Neural crest cell (in vitro differentiated cells): ENCODE data around the gene CRB1. TPM values are rescaled to one million over a fixed set of nuclear protein-coding genes. Genes with fewer than 3 reads are reported as not detected.
A peak's percentile ranks its signal among the peaks of the same experiment; 100 is the strongest.

Experiments
- DNase-seq: peaks from one replicate; pipeline ENCODE4 v3.0.0; 2021; ENCODE audit warnings: low read depth, mixed read lengths, low spot score
- H3K27ac Mint-ChIP-seq: one replicate; pipeline ENCODE4 v1.8.0; 2021; ENCODE audit warnings: mild to moderate bottlenecking, mixed read lengths; ENCODE audit not compliant: unreplicated experiment
- H3K27me3 Mint-ChIP-seq: 2 replicates; pipeline ENCODE4 v1.8.0; 2021; ENCODE audit warnings: low read depth, mild to moderate bottlenecking, mixed read lengths
- H3K36me3 Mint-ChIP-seq: 2 replicates; pipeline ENCODE4 v1.8.0; 2021; ENCODE audit warnings: low read depth, mild to moderate bottlenecking, mixed read lengths
- H3K4me1 Mint-ChIP-seq: 2 replicates; pipeline ENCODE4 v1.8.0; 2021; ENCODE audit warnings: mixed read lengths
- H3K4me3 Mint-ChIP-seq: one replicate; pipeline ENCODE4 v1.8.0; 2021; ENCODE audit warnings: mild to moderate bottlenecking, mixed read lengths
- H3K9me3 Mint-ChIP-seq: 2 replicates; pipeline ENCODE4 v1.8.0; 2021; ENCODE audit warnings: mixed read lengths
- total RNA-seq: library from RNA; stranded (reverse); gene quantifications from 2 replicates; pipeline ENCODE4 v1.2.1, GENCODE V29; 2021
- TF ChIP-seq, protein P1 (sequence below): fragments of 200-600 bp; sonication (generic); conservative IDR thresholded peaks from 2 replicates; pipeline ENCODE4 v1.5.0; 2021; ENCODE audit warnings: antibody characterized with exemption, mild to moderate bottlenecking

Gene CRB1
- total RNA-seq, 1 donor from 2014 or later = 1.9 TPM

DNA sequence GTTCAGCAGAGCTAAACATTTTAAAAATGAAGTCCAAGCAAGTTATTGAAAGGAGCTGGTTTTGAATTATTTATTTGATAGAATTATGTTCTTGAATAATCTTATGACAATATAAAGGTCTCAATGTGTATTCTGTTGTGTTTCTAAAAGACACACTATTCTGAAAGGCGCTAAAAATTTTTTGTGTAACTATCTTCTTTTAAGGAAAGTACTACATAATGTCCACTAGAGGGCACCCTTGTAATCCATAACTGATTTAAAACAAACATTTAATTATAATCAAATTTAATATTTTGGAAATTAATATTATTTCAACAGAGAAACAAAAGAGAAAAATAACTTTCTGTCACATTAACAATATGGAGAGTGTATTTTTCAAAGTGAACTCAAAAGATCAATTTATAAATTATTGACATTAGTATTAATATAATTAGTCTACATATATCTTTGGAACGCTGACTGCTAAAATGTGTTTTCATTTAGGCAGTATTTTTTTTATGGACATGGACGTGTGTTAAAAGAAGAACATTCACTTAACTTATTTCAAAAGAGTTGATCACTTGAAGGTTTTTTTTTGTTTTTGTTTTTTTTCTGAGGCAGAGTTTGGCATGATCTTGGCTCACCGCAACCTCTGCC lies 258.8 kb downstream of the CRB1 start:
- no peaks in the 10 kb centered on the region for H3K27me3 Mint-ChIP-seq
- DNase-seq = no peak
- TF ChIP-seq, protein P1, sequence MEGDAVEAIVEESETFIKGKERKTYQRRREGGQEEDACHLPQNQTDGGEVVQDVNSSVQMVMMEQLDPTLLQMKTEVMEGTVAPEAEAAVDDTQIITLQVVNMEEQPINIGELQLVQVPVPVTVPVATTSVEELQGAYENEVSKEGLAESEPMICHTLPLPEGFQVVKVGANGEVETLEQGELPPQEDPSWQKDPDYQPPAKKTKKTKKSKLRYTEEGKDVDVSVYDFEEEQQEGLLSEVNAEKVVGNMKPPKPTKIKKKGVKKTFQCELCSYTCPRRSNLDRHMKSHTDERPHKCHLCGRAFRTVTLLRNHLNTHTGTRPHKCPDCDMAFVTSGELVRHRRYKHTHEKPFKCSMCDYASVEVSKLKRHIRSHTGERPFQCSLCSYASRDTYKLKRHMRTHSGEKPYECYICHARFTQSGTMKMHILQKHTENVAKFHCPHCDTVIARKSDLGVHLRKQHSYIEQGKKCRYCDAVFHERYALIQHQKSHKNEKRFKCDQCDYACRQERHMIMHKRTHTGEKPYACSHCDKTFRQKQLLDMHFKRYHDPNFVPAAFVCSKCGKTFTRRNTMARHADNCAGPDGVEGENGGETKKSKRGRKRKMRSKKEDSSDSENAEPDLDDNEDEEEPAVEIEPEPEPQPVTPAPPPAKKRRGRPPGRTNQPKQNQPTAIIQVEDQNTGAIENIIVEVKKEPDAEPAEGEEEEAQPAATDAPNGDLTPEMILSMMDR = peak; percentile 88
- H3K27ac Mint-ChIP-seq = no peak overlapping the region
- H3K4me1 Mint-ChIP-seq = no peaks in the 10 kb centered on the region
- H3K9me3 Mint-ChIP-seq = no peaks in the 10 kb centered on the region
- no peak overlapping the region for H3K4me3 Mint-ChIP-seq
- no peaks in the 10 kb centered on the region for H3K36me3 Mint-ChIP-seq

Other genes with a start within 250 kb of the CRB1 start
- not detected in 2 replicates for gene F13B, start 201.0 kb upstream of the CRB1 start, total RNA-seq
- 53.3 and 57.6 TPM in 2 replicates for gene ASPM, start 121.6 kb upstream of the CRB1 start, total RNA-seq
- 12.3 and 13.0 TPM in 2 replicates for gene ZBTB41, start 67.0 kb upstream of the CRB1 start, total RNA-seq